Measurements from ENCODE around the gene LSM2. TPM values are rescaled to one million over a fixed set of nuclear protein-coding genes. Genes with fewer than 3 reads are reported as not detected.

Gene LSM2
- total RNA-seq, 2 donors from 2014 or later: 106 to 119 TPM

- Histone ChIP-seq H3K27ac (ENCODE audit: low read depth, low read length) (peak within 1 kb of the TSS; percentile 98), H3K9ac (ENCODE audit: extremely low read depth, low read length, poor library complexity, severe bottlenecking) (peak within 1 kb of the TSS; percentile 96), H3K36me3 (ENCODE audit: control insufficient read depth, insufficient read depth, low read length) (no peaks in the 10 kb centered on the region), H3K4me3 (ENCODE audit: low read length) (peak within 1 kb of the TSS; percentile 84), H3K9me3 (ENCODE audit: control insufficient read depth, low read length) (no peaks in the 10 kb centered on the region), H3K27me3 (ENCODE audit: control insufficient read depth, insufficient read depth, low read length, poor library complexity, severe bottlenecking) (no peaks in the 10 kb centered on the region), H3K4me1 (ENCODE audit: control insufficient read depth, insufficient read depth, low read length) (no peaks in the 10 kb centered on the region)
- peak within 1 kb of the TSS; percentile 100 for H3K27ac Mint-ChIP-seq
- peak within 1 kb of the TSS; percentile 79 for H3K4me3 Mint-ChIP-seq
- peaks cover 24% of the 10 kb centered on the region for H3K4me1 Mint-ChIP-seq
- WGBS, 2 experiments (ENCODE audit: insufficient coverage in 1 of 2, insufficient read length in 1 of 2): 0% methylated on average over 15 to 51 of the region's 56 CpGs
- peaks cover 13% of the 10 kb centered on the region for H3K9me3 Mint-ChIP-seq
- no peak for TF ChIP-seq CTCF (conservative IDR thresholded peaks at IDR 0.05)
- H3K27me3 Mint-ChIP-seq (ENCODE audit: insufficient read depth): peaks cover 3% of the 10 kb centered on the region
- H3K36me3 Mint-ChIP-seq (ENCODE audit: low read depth): peaks cover 3% of the 10 kb centered on the region
- DNase-seq: peak; percentile 100
Observed at GRCh38 chr6:31815025-31815838, 8.5 kb upstream of the LSM2 start, which contains the start of the genes HSPA1A and HSPA1L. Gene HSPA1A (plus strand): TSS chr6:31815543. CDS start chr6:31815757, 214 bp downstream. Gene HSPA1L (minus strand): TSS chr6:31815283. CDS start chr6:31811972, 3,311 bp downstream.

- Mint-ChIP-seq H3K4me1 (peaks cover 20% of the 10 kb centered on the region), H3K27ac (peak overlapping the region; percentile 100), H3K4me3 (peak overlapping the region; percentile 79), H3K9me3 (peaks cover 13% of the 10 kb centered on the region), H3K27me3 (ENCODE audit: insufficient read depth) (peaks cover 3% of the 10 kb centered on the region), H3K36me3 (ENCODE audit: low read depth) (peaks cover 3% of the 10 kb centered on the region)
- H3K4me3 ChIP-seq (ENCODE audit: low read length): peak overlapping the region; percentile 84
- H3K27me3 ChIP-seq (ENCODE audit: control insufficient read depth, insufficient read depth, low read length, poor library complexity, severe bottlenecking): no peaks in the 10 kb centered on the region
- DNase-seq: peak; percentile 98
- H3K9ac ChIP-seq (ENCODE audit: extremely low read depth, low read length, poor library complexity, severe bottlenecking): peak overlapping the region; percentile 96
- no peaks in the 10 kb centered on the region for H3K4me1 ChIP-seq (ENCODE audit: control insufficient read depth, insufficient read depth, low read length)
- H3K9me3 ChIP-seq (ENCODE audit: control insufficient read depth, low read length): no peaks in the 10 kb centered on the region
- TF ChIP-seq CTCF (conservative IDR thresholded peaks at IDR 0.05): no peak
- peak overlapping the region; percentile 98 for H3K27ac ChIP-seq (ENCODE audit: low read depth, low read length)
- 0 to 1% methylated on average over 2 to 13 of the region's 13 CpGs for WGBS, 2 experiments (ENCODE audit: insufficient coverage in 1 of 2, insufficient read length in 1 of 2)
- H3K36me3 ChIP-seq (ENCODE audit: control insufficient read depth, insufficient read depth, low read length): no peaks in the 10 kb centered on the region
Observed at GRCh38 chr6:31814677-31815024, 7.9 kb upstream of the LSM2 start.

- Mint-ChIP-seq H3K4me3 (peak overlapping the region; percentile 79), H3K4me1 (peaks cover 17% of the 10 kb centered on the region), H3K27ac (peak overlapping the region; percentile 91), H3K9me3 (peaks cover 13% of the 10 kb centered on the region), H3K36me3 (ENCODE audit: low read depth) (peaks cover 3% of the 10 kb centered on the region), H3K27me3 (ENCODE audit: insufficient read depth) (peaks cover 3% of the 10 kb centered on the region)
- Histone ChIP-seq H3K27ac (ENCODE audit: low read depth, low read length) (no peak overlapping the region), H3K9ac (ENCODE audit: extremely low read depth, low read length, poor library complexity, severe bottlenecking) (no peak overlapping the region), H3K9me3 (ENCODE audit: control insufficient read depth, low read length) (no peaks in the 10 kb centered on the region), H3K36me3 (ENCODE audit: control insufficient read depth, insufficient read depth, low read length) (no peaks in the 10 kb centered on the region), H3K4me1 (ENCODE audit: control insufficient read depth, insufficient read depth, low read length) (no peaks in the 10 kb centered on the region), H3K27me3 (ENCODE audit: control insufficient read depth, insufficient read depth, low read length, poor library complexity, severe bottlenecking) (no peaks in the 10 kb centered on the region), H3K4me3 (ENCODE audit: low read length) (peak overlapping the region; percentile 53)
- WGBS, 2 experiments (ENCODE audit: insufficient coverage in 1 of 2, insufficient read length in 1 of 2): 96 to 100% methylated on average over 7 of the region's 7 CpGs
- no peak for DNase-seq
- no peak for TF ChIP-seq CTCF (conservative IDR thresholded peaks at IDR 0.05)
Observed at GRCh38 chr6:31813465-31813849, 6.7 kb upstream of the LSM2 start.

Data from endodermal cell (in vitro differentiated cells).